Dermis blood vessel endothelial cell (primary cell): ENCODE measurements around the gene BST2. TPM values are rescaled to one million over a fixed set of nuclear protein-coding genes. Genes with fewer than 3 reads are reported as not detected.
"Not testable (repeated sequence)": the region's sequence is repeated elsewhere in the genome, so short reads cannot be mapped to it uniquely, and the experiment has no call there.

Experiments used
- DNase-seq: peaks from one replicate; pipeline ENCODE4 v3.0.0; 2010
- total RNA-seq: library from RNA; depleted of rRNA; stranded (reverse); fragments of >200 nt; gene quantifications from 2 replicates; pipeline ENCODE4 v1.2.3, GENCODE V29; 2014

BST2 gene
- total RNA-seq, 1 donor from 2014 or later, result 6.5 TPM

DNA sequence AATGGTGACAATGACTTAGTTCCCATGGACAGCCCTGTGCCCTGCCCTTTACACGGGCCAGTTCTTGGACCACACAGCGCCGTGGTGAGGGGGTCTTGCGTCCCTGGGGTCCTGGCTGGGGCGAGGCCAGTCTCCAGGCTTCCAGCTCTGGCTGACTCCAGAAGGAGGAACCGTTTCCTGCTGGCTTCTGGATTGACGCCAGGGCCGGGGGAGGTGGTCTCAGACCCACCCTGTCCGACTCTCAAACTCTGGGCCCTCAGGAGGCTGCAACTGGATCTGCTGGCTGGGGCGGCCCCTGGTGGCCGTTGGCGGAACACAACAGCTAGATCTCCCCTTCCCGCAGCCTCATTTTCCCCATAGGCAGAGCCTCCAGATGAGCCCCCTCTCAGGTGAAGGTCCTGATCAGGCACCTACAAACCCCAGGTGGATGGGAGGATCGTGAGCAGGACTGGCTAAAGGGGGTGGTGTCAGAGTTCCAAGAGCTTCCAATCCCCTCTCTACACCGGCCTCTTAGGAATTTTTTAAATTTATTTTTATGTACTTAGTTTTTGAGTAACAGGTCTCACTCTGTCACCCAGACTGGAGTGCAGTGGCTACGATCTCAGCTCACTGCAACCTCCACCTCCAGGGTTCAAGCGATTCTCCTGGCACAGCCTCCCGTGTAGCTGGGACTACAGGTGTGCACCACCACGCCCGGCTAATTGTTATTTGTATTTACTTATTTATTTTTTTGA, 19.4 kb downstream of the BST2 start:
- DNase-seq, result peak; percentile 77

GRCh38 chr19:17380426-17381138, 24.8 kb downstream of the BST2 start:
- no peak for DNase-seq

GRCh38 chr19:17379221-17379631, 26.2 kb downstream of the BST2 start:
- DNase-seq, result peak; percentile 68

DNA sequence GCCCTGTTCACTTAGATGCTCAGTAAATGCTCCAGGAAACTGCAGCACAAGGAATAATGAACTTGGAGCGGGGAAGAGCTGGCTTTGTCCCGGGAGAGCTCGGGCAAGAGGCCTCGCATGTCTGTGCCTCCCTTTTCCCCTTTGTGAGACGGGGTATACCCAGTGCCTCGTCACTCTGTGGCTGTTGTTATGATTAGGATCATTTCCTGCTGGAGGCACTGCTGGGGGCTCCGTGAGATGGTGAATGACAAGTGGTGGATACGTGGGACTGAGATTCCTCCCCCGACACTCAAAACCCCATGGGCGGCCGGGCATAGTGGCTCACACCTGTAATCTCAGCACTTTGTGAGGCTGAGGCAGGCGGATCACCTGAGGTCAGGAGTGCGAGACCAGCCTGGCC, 27.2 kb downstream of the BST2 start:
- DNase-seq, result peak; percentile 28

DNA sequence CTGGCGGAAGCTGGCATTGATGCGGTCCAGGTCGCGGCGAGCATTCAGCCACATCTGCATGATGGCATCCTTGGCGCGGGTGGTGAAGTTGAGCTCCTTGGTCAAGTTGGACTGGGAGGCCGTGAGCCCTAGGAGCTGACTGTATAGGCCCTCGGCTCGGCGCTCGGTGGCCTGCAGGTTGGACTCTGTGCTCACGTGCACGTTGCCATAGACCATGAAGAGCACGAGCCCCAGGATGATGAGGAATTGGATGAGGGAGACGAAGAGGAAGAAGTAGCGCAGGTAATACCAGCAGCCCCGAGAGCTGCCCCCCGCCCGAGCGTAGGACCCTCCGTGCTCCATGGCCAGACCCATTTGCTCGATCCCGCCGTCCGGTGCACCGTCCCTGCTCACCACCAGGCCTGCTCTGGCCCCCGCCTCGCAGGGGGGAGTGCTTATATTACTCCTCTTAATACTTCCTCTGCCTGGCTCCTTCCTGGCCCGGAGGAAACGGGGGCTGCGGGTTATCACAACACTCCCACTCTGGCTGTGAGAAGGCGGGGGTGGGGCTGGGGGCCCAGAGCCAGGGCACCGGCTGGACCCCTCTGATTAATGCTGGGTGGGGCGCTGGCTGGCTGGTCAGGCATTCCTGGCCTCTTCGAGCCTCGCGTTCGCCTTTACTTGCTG, 28.4 kb downstream of the BST2 start, which contains the start of gene PLVAP:
PLVAP (minus strand) TSS at position 408 of the 666 bp plus-strand sequence; CDS start at position 354, 54 bp downstream.
- DNase-seq, result peak; percentile 60

DNA sequence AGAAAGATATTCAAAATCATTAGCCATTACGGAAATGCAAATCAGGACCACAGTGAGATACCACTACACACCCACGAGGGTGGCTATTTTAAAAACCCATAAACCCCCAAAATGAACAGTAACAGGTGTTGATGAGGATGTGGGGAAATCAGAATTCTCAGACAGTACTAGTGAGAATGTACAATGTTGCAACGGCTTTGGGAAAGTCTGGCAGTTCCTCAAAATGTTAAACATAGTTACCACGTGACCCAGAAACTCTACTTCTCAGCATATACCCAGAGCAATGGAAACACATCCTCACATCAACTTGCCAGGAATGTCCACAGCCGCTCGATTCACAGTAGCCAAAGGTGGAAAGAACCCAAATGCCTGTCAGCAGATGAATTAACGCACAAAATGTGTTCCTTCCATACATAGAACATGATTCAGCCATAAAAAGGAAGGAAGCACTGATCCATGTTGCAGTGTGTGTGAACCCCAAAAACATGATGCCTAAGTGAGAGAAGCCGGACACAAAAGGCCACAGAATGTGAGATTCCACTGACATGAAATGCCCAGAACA, 35.3 kb downstream of the BST2 start:
- DNase-seq, result peak; percentile 28

DNA sequence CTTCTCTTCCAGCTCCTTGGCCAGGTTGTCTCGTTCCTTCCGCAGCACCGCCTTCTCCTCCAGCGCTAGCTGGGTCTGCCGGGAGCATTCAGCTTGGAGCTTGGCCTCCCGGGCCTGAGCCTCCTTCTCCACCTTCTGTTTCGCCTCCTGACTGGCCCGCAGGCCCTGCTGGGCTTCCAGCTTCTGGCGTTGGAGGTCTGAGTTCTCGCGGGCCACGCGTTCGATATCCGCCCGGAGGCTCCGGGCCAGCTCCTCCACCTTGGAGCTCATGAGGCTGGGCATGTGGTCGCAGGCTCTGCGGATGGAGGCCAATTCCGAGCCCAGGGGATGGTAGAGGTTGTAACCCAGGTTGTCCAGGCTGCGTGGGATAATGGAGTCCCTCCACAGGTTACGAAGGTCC, 40.1 kb downstream of the BST2 start:
- DNase-seq, result no peak

DNA sequence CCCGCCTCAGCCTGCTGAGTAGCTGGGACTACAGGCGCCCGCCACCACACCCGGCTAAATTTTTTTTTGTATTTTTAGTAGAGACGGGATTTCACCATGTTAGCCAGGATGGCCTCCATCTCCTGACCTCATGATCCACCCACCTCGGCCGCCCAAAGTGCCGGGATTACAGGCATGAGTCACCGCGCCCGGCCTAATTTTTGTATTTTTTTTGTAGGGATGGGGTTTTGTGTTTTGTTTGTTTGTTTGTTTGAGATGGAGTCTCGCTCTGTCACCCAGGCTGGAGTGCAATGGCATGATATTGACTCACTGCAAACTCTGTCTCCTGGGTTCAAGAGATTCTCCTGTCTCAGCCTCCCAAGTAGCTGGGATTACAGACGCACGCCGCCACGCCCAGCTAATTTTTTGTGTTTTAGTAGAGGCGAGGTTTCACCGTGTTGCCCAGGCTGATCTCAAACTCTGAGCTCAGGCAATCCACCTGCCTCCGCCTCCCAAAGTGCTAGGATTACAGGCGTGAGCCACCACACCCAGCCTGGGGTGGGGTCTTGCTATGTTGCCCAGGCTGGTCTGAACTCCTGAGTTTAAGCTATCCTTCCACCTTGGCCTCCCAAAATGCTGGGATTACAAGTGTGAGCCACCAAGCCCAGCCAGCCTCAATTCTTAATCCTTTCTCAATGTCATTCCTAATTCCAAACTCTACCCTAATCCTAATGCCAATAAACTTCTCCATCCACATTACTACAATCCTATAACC, 41.4 kb downstream of the BST2 start:
- not testable (repeated sequence) for DNase-seq

DNA sequence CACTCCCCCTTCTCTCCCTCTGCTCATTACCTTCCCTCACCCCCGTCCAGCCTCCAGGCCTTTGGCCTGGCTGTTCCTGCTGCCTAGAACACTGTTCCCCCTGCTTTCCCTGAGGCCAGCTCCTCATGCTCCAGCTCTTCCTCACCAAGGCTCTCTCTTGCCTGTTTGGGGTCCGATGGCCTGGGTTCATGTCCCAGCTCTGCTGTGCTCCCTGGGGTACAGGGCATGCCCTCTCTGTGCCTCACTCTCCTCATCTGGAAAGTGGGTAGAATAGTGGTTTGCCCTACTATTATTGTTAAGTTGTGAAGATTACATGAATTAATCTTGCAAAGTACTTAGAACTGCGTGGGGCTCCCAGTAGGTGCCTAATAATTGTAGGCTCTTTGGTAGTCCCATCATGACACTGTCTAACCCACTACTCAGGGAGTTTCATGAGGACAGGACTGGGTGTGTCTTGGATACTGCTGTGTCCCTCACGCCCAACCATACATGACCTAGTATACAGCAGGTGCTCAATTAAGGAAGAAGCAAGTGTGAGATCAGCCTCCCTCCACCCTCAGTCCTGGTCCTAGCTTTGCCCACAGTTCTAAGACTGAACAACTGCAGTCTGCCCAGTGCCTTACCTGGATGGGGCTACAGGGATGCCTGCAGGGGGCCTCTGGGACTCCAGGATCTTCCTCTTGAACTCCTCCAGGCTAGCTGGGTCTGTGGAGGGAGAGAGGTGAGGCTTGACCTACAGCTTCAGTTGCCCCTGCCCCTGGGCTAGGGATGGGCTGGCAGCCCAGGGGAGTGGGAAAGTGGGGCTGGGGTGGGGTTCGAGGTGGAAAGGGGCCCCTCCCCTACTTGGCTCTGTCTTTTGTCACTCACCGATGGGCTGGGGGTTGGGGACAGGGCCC, 45.3 kb downstream of the BST2 start:
- DNase-seq, result no peak

- DNase-seq, result no peak
These were observed 47.0 kb downstream of the BST2 start for GRCh38 chr19:17358395-17358794.

DNA sequence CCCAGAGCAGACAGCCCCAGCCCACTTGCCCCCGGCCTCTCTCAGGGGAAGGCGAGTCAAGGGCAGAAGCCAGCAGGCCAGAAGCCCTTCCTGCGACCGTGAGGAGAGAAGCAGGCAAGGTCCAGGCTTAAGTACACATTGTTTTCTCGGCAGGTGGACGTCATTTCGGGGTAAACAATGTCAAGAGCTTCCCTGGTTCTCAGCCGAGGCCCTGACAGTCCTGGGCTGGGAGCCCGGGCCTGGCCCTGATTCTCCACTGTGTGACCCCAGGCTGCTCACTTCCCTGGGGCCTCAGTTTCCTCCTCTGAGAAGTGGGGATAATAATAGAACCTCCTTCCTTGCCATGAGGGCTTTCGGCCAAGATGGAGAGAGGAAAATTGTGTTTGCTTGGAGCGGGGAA, 47.7 kb downstream of the BST2 start:
- peak; percentile 27 for DNase-seq

GRCh38 chr19:17357078-17357666, 48.3 kb downstream of the BST2 start:
- DNase-seq, result no peak

- DNase-seq, result no peak
These were observed 52.0 kb downstream of the BST2 start for GRCh38 chr19:17353386-17353785.

Other genes starting within 250 kb of the BST2 start
- gene USE1, start 190.3 kb downstream of the BST2 start, total RNA-seq, result 18.7 and 24.8 TPM in 2 replicates
- 3.8 and 4.4 TPM in 2 replicates for gene OCEL1, start 179.4 kb downstream of the BST2 start, total RNA-seq
- 63.1 and 82.0 TPM in 2 replicates for gene NR2F6, start 159.7 kb downstream of the BST2 start, total RNA-seq
- gene USHBP1, start 140.9 kb downstream of the BST2 start, total RNA-seq, result 48.6 and 75.9 TPM in 2 replicates
- gene BABAM1, start 138.2 kb downstream of the BST2 start, total RNA-seq, result 98.2 and 137 TPM in 2 replicates
- gene ANKLE1, start 123.7 kb downstream of the BST2 start, total RNA-seq, result 0.68 and 1.5 TPM in 2 replicates
- gene ABHD8, start 102.2 kb downstream of the BST2 start, total RNA-seq, result 9.5 and 11.7 TPM in 2 replicates
- gene MRPL34, start 99.8 kb downstream of the BST2 start, total RNA-seq, result 40.1 and 52.4 TPM in 2 replicates
- 20.9 and 39.3 TPM in 2 replicates for gene DDA1, start 96.1 kb downstream of the BST2 start, total RNA-seq
- gene ANO8, start 70.8 kb downstream of the BST2 start, total RNA-seq, result 5.0 and 6.8 TPM in 2 replicates
- 12.3 and 14.1 TPM in 2 replicates for gene GTPBP3, start 68.1 kb downstream of the BST2 start, total RNA-seq
- gene PLVAP, start 28.3 kb downstream of the BST2 start, total RNA-seq, result 15.2 and 73.9 TPM in 2 replicates
- gene CCDC194, start 11.4 kb downstream of the BST2 start, total RNA-seq, result 0.17 TPM in 1 of 2 replicates, not detected in the other
- 47.4 and 60.9 TPM in 2 replicates for gene MVB12A, start 14.4 kb upstream of the BST2 start, total RNA-seq
- not detected in 2 replicates for gene TMEM221, start 43.0 kb upstream of the BST2 start, total RNA-seq
- not detected in 2 replicates for gene NXNL1, start 55.3 kb upstream of the BST2 start, total RNA-seq
- 31.7 and 35.5 TPM in 2 replicates for gene SLC27A1, start 64.9 kb upstream of the BST2 start, total RNA-seq
- 65.7 and 74.7 TPM in 2 replicates for gene PGLS, start 106.0 kb upstream of the BST2 start, total RNA-seq
- 105 and 106 TPM in 2 replicates for gene COLGALT1, start 150.0 kb upstream of the BST2 start, total RNA-seq